GM23248 (cell line): ENCODE results near the gene CRYAB.

Source experiments
- EZH2 ChIP-seq: fragments of 200-600 bp; sonication (generic); IDR thresholded peaks from 2 replicates; pipeline ENCODE4 v1.6.1; 2018; ENCODE audit warnings: antibody characterized with exemption, mild to moderate bottlenecking; ENCODE audit not compliant: insufficient read depth, poor library complexity, severe bottlenecking
- EZH2phosphoT487 ChIP-seq: fragments of 200-600 bp; sonication (generic); IDR thresholded peaks from 2 replicates; pipeline ENCODE4 v1.6.1; 2018; ENCODE audit warnings: antibody characterized with exemption, moderate library complexity, mild to moderate bottlenecking, low read depth; ENCODE audit not compliant: insufficient read depth

GRCh38 chr11:111870113-111870512 lies 41.5 kb downstream of the CRYAB start:
- TF ChIP-seq EZH2 (no peak), EZH2phosphoT487 (no peak)
